Ovary (tissue), 3 donors: ENCODE data around the gene TP73.

Experiments
- CTCF ChIP-seq, 3 donors: fragments of 450-650 bp in 2 of 3; fragments of 200-600 bp in 1 of 3; IDR thresholded peaks; one replicate each; pipeline versions ENCODE4 v1.5.1 to v1.8.0; 2016 to 2022; ENCODE audit warnings: antibody characterized with exemption in 3 of 3, mild to moderate bottlenecking in 1 of 3
- EP300 ChIP-seq: sonication (generic); formaldehyde crosslinking; IDR thresholded peaks from one replicate; pipeline ENCODE4 v1.6.1; 2017; ENCODE audit warnings: antibody characterized with exemption
- donor health status: DM: no; HTN: no; CAD: no.

GRCh38 chr1:3664700-3665375 lies 12.5 kb downstream of the TP73 start:
- TF ChIP-seq EP300 (no peak), CTCF (IDR thresholded peaks at IDR 0.05) (no peak)
